Measurements from ENCODE around the gene FAM3B.
A peak's percentile ranks its signal among the peaks of the same experiment; 100 is the strongest.

The FAM3B gene

DNA sequence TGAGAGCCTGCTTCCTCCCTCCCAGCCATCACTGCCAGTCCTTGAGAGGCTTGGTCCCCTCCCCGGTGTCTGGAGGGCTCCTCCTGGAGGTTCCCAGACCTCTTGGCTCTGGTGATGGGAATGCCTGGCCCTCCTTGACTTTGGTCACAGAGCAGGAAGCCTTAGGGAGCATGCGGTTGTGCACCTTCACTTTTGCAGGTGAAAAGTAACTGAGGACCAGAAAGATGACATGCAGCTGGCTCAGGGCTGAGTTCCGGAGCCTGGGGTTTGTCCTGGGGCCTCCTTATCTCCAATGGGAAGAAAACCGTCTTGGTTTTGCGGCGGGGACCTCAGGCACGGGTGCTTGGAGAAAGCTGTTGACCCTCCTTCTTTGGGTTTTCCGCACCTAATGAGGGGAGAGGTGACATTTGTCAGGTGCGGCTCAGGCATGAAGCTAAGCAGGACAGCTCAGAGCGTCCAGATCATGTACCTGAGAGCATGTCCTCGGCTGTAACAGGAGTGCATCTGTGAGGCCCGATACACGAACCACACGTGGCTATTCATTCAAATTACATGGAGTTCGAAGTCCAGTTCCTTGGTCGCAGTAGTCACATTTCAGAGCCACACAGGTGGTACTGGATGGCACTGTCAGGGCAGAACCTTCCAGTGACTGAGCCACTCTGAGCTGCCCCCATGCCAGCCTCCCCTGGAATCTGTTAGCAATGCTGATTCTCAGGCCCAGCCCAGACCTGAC lies 44.6 kb downstream of the FAM3B start:
- DNase-seq (ENCODE audit: low read depth in 1 of 2, low spot score in 1 of 2), result no peak
- in situ Hi-C loops (cut with HindIII; ENCODE audit: low pct_unique_long_range_greater_than_20kb, low sequenced_read_pairs), result no loop called here
- no peak for TF ChIP-seq JUND (IDR thresholded peaks at IDR 0.05; ENCODE audit: low read depth)

DNA sequence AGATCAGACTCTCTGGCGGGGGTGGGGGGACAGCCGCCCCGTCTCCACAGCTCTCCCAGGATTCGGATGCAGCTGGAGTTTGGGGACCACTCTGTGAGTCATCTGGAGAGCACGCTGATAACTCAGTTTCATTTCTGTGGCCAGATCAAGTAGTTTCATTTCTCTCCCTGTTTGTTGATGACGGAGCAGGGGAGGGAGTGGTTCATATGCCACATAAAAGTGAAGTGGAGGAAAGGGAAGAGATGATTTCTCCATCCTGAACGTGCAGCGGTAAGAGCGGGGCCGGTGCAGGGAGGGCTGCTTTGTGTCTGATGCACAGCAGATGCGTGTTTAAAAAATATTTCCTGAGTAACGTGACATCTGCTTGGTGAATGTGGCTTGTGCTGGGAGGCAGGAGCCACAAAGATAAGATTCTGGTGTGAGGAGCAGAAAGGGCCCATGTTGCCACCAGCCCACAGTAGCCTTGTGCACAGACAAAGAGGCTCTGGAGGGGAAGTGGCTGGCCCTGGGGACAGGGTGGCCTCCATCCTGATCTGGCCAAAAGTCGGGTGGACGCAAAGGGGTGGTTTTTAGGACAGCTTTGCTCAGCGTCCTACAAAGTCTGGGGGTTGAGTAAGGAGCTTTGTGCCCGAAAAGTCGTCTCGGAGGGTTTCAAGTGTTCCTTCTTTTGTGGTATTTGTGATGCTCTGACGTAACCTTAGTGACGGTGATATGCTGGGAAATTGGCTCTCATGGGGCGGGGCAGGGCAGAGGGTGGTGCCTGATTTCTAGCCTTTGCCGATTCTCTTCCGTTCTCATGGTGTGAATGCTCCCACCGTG lies 45.4 kb downstream of the FAM3B start, which contains the start of gene MX2:
MX2 (plus strand) TSS at position 242 of the 819 bp plus-strand sequence. CDS start 14,880 bp downstream, outside the sequence.
- no peak for DNase-seq (ENCODE audit: low read depth in 1 of 2, low spot score in 1 of 2)
- in situ Hi-C loops (cut with HindIII; ENCODE audit: low pct_unique_long_range_greater_than_20kb, low sequenced_read_pairs), result no loop called here
- TF ChIP-seq JUND (IDR thresholded peaks at IDR 0.05; ENCODE audit: low read depth), result no peak

DNA sequence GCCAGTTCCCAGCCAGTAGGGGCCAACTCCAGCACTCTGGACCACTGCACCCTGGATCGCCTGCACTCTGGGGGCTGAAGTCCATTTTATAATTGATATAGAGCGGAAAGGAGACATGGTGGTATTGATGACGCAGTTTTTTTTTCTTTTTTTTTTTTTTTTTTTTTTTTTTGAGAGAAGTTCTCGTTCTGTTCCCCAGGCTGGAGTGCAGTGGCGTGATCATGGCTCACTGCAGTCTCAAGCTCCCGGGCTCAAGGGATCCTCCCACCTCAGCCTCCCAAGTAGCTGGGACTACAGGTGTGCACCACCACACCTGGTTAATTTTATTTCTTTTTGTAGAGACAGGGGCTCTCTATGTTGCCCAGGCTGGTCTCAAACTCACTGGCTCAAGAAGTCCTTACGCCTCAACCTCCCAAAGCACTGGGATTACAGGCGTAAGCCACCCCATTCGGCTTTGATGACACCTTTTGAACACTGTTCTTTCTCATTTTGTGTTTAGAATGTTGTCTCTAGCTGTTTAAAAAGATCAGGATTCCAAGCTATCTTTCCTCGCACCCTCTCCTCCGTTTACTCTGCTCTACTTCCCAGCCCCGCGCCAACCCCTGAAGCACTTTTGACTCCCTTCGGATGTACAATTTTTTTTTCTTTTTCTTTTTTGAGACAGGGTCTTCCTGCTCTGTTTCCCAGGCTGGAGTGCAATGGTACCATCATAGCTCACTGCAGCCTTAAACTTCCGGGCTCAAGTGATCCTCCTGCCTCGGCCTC lies 46.2 kb downstream of the FAM3B start:
- TF ChIP-seq JUND (IDR thresholded peaks at IDR 0.05; ENCODE audit: low read depth), result no peak
- in situ Hi-C loops (cut with HindIII; ENCODE audit: low pct_unique_long_range_greater_than_20kb, low sequenced_read_pairs), result no loop called here
- no peak for DNase-seq (ENCODE audit: low read depth in 1 of 2, low spot score in 1 of 2)

DNA sequence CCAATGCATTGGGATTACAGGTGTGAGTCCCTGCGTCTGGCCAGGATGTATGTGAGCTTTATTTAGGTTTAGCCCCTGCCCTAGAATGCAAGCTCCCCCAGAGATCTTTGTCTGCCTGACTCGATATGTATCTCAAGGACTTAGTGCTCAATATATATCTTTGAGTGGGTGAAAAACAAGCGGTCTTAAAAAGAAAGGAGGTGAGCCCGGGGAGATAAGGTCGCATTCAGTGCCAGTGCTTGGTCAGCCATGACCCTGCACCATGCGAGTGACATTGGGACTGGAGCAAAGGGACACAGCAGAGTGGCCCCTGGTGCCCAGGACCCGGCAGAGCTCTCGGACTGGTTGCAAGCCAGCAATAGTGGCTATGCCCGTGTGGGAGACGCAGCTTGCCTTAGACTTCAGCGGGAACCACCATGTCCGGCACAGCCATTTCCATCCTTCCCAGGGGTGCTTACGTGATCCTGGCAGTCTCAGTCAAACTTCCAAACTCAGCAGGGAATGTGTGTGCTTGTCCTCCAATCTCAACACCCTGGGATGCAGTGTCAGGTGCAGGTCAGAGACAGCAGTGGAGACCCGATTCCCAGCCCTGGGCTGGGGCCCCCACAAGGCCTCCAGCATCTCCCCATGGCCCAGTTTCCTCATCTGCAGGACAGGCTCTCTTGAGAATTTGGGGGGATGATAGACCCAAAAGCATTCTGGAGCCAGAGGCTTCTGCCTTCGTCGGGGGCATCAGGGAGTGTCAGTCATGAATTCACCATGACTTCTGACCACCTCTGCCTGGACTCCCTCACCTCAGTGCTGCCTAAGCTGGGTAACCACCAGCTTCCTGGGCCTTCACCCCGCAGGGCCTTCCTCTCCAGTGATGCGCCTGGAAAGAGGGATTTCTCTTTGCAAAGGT lies 47.0 kb downstream of the FAM3B start:
- TF ChIP-seq JUND (IDR thresholded peaks at IDR 0.05; ENCODE audit: low read depth), result no peak
- in situ Hi-C loops (cut with HindIII; ENCODE audit: low pct_unique_long_range_greater_than_20kb, low sequenced_read_pairs), result no loop called here
- no peak for DNase-seq (ENCODE audit: low read depth in 1 of 2, low spot score in 1 of 2)

DNA sequence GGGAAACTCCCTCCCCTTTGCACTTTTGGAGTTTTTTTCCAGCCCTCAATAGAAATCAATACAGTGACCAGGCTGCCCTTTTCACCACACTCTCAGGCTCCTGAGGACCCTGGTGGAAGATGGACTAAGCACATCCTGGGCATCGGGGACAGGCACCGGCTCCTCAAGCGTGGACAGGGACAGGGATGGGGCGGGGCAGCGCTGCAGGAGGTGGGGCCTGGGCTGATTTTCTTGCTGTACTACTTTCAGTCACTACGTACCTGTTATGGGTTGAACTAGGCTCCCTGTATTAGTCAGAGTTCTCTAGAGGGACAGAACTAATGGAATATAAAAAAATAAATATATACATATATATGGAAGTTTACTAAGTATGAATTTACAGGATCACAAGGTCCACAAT lies 47.7 kb downstream of the FAM3B start:
- DNase-seq (ENCODE audit: low read depth in 1 of 2, low spot score in 1 of 2), result peak; percentile 58 to 60
- TF ChIP-seq JUND (IDR thresholded peaks at IDR 0.05; ENCODE audit: low read depth), result no peak
- in situ Hi-C loops (cut with HindIII; ENCODE audit: low pct_unique_long_range_greater_than_20kb, low sequenced_read_pairs), result no loop called here

DNA sequence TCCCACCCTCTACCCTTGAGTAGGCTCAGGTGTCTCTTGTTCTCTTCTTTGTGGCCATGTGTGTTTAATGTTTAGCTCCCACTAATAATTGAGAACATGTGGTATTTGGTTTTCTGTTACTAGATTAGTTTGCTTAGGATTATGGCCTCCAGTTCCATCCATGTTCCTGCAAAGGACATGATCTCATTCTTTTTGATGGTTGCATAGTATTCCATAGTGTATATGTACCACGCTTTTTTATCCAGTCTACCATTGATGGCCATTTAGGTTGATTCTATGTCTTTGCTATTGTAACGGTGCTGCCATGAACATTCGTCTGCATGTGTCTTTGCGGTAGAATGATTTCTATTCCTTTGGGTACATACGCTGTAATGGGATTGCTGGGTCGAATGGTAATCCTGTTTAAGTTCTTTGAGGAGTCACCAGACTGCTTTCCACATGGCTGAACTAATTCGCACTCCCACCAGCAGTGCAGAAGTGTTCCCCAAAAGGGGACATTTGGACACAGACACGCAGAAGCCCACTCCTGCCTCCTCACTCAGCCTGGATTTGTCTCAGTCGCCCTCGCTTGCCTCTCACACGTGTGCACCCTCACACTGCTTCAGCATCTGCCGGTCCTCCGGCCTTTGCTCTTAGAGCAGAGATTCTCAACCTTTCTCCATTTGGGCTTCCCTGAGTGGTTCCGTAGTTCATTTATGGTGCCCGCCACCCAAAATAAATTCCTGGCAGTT lies 48.9 kb downstream of the FAM3B start:
- in situ Hi-C loops (cut with HindIII; ENCODE audit: low pct_unique_long_range_greater_than_20kb, low sequenced_read_pairs), result no loop called here
- no peak for TF ChIP-seq JUND (IDR thresholded peaks at IDR 0.05; ENCODE audit: low read depth)
- DNase-seq (ENCODE audit: low read depth in 1 of 2, low spot score in 1 of 2), result no peak

DNA sequence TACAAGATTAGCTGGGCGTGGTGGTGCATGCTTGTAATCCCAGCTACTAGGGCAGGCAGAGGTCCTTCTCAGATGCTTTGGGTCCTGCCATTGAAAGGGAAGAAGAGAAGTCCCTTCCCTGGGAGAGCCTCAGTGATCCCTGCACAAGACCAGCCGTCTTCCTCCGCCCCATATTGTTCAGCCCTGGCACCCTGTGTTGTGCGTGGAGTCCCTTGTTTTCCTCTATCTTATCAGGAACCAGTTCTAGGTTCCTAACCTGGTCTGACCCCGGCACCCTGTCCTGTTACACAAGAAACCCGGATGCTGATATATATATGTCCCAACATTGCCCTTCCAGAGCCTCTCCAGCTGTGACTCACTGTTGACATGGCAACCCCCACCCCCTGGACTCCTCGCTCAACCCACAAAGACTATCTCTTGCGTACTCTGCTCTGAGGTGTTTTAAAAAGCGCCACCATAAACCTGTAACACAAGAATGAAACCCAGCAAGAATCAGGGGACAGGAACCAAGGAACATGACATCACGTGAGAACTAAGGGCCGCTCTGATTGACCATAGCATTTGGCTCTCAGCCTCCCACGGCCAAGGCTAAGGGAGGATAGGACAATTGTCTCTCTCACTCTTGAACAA lies 50.0 kb downstream of the FAM3B start:
- TF ChIP-seq JUND (IDR thresholded peaks at IDR 0.05; ENCODE audit: low read depth), result no peak
- in situ Hi-C loops (cut with HindIII; ENCODE audit: low pct_unique_long_range_greater_than_20kb, low sequenced_read_pairs), result no loop called here
- no peak for DNase-seq (ENCODE audit: low read depth in 1 of 2, low spot score in 1 of 2)

DNA sequence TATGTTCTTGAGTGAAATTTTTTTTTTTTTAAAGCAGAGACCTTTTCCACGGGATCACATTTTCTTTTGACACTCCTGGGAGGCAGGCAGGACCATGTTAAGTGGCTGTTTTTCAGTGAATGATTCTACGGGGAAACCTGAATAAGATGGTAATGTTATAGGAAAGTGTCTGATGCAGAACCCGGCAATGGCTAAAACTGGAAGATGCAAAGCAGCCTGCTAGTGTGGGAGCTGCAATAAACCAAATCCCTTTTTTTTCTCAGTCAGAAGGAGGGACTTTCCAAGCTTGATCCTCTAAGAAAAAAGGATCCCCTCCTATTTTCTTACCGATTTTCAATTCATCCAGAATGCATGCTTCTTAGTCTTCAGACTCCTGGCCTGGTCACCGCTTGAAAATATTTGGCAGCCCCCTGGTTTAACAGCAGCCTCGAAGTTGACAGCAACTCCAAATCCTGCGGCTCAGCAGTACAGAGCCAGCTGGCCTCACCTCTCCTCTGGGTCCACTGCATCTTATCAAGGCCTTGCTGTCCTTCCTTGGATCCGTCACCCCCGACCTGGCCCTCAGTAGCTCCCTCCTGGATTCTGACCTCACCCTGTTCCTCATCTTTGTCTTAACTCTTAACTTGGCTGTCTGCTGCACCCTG lies 50.8 kb downstream of the FAM3B start:
- in situ Hi-C loops (cut with HindIII; ENCODE audit: low pct_unique_long_range_greater_than_20kb, low sequenced_read_pairs), result no loop called here
- DNase-seq (ENCODE audit: low read depth in 1 of 2, low spot score in 1 of 2), result no peak
- TF ChIP-seq JUND (IDR thresholded peaks at IDR 0.05; ENCODE audit: low read depth), result no peak

DNA sequence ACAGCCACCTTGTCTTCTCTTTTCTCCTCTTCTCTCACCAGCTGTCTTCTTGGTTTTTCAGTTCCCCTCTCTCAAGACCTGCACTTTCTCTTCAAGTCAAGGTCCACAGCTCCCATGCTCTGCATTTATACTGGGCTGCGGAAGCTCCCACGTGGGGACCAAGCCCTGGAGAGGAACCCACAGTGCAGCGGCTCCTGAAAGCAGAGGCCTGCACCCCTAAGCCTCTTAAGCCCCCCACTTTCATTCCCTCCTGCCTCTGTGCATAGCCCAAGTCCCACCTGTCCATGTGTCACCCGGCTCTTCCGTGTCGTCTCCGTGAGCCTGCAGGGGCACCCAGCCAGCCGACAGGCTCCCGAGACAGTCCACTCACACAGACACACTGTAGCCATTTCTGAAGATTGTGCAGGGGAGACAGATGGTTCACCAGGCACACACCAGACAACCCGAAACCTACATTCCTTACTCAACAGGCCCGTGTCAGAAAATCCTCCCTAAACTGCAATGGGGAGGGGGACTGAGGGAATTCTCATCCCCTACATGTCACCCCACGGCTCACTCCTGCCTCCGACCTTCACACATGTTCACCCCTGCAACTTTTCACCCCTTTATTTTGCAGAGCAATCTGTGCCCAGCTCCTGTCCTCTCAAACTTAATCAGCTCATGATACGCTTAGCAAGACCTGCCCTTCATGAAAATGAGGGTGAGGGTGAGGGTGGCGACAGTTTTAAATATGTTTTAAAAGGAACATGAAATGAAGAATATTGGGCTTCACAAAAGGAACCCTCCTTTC lies 51.5 kb downstream of the FAM3B start:
- TF ChIP-seq JUND (IDR thresholded peaks at IDR 0.05; ENCODE audit: low read depth), result no peak
- no peak for DNase-seq (ENCODE audit: low read depth in 1 of 2, low spot score in 1 of 2)
- in situ Hi-C loops (cut with HindIII; ENCODE audit: low pct_unique_long_range_greater_than_20kb, low sequenced_read_pairs), result no loop called here

DNA sequence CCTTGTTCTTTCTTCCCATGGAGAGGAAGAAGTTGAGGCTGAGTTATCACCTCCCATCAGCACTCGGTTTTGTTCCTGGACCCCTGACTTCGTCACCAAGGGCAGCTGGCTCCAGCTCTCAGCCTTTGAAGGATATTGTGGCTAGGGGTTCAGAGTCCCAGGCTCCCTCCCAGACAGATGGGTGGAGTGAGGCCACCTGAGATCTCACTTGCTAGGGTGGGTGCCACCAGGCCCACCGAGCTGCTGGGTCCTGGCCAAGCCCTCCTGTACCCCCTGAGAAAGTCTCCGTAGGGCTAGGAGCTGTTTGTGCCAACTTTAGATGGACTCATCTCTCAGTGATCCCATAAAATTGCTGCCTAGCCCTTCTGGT lies 52.1 kb downstream of the FAM3B start:
- in situ Hi-C loops (cut with HindIII; ENCODE audit: low pct_unique_long_range_greater_than_20kb, low sequenced_read_pairs), result no loop called here
- TF ChIP-seq JUND (IDR thresholded peaks at IDR 0.05; ENCODE audit: low read depth), result no peak
- DNase-seq (ENCODE audit: low read depth in 1 of 2, low spot score in 1 of 2), result no peak
